8988T (cell line): Measurements from ENCODE around the gene TEF.
"Not testable (repeated sequence)": the region's sequence is repeated elsewhere in the genome, so short reads cannot be mapped to it uniquely, and the experiment has no call there.

Experiments used
- DNase-seq: peaks from one replicate; pipeline ENCODE4 v3.0.0; 2011

The TEF gene

DNA sequence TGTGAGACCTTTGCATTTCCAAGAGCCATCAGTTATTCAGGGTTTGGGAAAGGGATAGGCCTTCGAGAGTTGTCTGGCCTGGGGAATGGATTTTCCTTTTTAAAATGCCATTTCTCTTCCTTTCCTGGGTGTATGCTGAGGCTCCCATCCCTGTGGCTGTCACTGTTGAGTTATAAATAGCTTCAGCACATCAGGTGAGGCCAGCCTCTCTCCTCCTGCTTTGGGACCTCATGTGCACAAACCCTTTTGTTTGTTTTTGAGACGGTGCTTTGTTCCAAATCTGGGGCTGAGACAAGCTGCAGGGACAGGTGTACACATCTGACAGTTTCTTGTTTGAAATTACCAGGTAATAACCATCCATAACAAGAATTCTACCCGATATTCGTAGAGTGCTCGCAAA lies 1.3 kb downstream of the TEF start:
- DNase-seq = no peak

- DNase-seq = no peak
These were observed 2.4 kb downstream of the TEF start for GRCh38 chr22:41384128-41384527.

DNA sequence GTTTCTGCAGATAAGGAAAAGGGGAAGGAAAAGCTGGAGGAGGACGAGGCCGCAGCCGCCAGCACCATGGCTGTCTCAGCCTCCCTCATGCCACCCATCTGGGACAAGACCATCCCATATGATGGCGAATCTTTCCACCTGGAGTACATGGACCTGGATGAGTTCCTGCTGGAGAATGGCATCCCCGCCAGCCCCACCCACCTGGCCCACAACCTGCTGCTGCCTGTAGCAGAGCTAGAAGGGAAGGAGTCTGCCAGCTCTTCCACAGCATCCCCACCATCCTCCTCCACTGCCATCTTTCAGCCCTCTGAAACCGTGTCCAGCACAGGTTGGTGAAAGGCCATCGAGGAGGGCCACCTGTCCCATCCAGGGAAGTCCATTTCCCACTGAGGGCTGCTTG lies 5.6 kb downstream of the TEF start:
- DNase-seq = no peak

GRCh38 chr22:41394012-41394356 lies 12.2 kb downstream of the TEF start:
- no peak for DNase-seq

GRCh38 chr22:41395531-41396240 lies 13.9 kb downstream of the TEF start:
- DNase-seq = no peak

- DNase-seq = no peak
These were observed 15.5 kb downstream of the TEF start for GRCh38 chr22:41397143-41397811.

- no peak for DNase-seq
These were observed 17.2 kb downstream of the TEF start for GRCh38 chr22:41398921-41399320.

DNA sequence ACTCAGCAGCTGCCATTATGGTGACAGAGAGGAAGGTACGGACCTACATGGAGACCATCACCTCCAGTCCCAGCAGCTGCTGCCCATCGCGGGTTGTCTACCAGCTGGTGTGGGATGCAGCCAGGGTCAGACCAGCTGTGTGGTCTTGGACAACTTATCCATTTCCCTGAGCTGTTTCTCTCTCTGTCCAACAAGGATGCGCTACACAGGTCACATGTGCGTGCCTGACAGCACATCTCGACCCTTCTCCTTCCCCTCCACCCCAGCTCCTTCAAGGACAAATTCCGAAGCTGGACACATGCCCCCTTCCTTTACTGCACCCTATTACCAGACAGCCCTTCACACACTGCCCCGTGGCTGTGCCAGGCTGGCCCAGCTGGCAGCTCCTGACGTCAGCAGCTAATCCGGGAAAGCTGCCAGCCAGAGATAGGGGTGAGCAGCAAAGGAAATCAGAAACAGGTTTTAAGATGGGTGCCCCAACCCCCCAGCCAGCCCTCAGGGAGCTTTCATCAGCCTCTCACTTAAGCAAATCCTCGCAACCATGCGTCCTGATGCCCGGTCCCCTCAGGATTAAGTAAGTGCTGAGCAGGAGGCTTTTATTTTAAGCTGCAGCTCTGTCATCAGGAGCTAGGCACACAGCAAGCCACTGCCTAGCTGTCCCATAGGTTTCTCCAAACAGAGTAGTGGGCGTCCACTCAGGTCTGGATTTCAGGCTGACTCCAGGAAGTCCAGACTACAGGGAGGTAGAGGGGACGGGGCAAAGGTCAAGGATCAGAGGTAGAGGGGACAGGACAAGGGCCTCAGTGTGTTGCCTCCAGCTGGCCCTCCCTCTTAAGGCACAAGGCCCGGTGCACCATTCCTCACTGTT lies 20.3 kb downstream of the TEF start:
- no peak for DNase-seq

GRCh38 chr22:41402851-41403250 lies 21.1 kb downstream of the TEF start:
- not testable (repeated sequence) for DNase-seq

DNA sequence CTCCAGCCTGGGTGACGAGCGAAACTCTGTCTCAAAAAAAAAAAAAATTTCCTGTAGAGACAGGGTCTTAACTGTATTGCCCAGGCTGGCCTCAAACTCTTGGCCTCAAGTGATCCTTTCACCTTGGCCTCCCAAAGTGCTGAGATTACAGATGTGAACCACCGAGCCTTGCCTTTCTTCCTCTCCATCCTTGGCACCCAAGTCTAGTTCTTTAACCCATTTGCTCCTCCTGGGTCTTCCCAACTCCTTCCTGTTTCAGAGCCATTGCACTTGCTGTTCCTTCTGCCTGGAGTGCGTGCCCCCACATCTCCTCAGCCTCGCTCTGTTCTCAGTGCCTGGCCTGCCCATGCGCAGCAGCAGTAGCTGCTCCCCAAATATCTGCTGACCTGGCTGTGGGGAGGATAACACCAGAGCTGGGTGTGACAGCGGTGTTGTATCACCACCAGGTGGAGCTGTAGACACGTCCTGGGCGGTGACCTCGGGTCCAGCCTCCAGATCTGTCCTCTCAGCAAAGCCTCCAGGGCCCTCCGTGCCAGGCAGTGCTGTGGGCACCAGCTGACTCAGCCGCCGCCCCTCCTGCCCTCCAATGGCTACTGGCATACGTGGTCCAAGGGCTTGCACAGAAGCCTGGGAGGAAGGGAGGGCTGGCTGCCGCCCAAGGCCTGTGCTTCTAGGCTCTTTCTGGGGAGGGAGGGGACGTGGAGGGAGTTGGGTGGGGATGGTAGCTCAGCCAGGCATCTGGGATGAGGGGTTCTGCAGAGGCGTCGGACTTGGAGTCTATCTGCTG lies 22.0 kb downstream of the TEF start:
- DNase-seq = peak; percentile 95

- DNase-seq = no peak
These were observed 23.8 kb downstream of the TEF start for GRCh38 chr22:41405588-41405987.

DNA sequence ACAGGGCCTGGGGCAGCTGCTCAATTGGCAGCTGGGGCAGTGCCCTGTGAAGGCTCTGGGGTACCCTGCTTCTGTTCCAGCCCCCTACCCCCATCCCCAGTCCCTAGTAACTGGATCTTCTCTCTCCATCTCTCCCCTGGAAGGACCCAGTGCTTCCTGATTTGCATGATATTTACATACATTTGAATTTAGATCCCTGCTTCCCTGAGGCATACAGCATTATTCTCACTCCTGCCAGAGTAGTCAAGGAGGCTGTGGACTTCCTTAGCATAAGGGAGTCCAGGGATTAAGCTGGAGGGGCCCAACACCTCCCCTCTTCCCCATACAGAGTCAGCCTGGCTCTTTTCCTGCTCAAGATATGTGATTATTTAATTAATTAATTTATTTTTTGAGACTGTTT lies 24.7 kb downstream of the TEF start:
- DNase-seq = no peak

- DNase-seq = no peak
These were observed 25.7 kb downstream of the TEF start for GRCh38 chr22:41407433-41407832.

DNA sequence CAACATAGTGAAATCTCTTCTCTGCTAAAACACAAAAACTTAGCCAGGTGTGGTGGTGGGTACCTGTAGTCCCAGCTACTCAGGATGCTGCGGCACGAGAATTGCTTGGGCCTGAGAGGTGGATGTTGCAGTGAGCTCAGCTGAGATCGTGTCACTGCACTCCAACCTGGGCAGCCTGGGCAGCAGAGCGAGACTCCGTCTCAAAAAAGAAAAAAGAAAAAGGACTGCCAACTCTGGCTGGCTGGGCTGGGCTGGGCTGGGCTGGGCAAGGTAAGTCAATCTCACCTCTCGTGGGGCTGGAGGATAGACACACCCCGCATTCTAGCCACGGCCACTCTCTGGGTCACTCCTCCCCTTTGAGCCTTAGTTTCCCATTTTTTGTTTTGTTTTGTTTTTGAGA lies 26.9 kb downstream of the TEF start:
- no peak for DNase-seq

GRCh38 chr22:41410311-41410751 lies 28.6 kb downstream of the TEF start:
- DNase-seq = no peak

DNA sequence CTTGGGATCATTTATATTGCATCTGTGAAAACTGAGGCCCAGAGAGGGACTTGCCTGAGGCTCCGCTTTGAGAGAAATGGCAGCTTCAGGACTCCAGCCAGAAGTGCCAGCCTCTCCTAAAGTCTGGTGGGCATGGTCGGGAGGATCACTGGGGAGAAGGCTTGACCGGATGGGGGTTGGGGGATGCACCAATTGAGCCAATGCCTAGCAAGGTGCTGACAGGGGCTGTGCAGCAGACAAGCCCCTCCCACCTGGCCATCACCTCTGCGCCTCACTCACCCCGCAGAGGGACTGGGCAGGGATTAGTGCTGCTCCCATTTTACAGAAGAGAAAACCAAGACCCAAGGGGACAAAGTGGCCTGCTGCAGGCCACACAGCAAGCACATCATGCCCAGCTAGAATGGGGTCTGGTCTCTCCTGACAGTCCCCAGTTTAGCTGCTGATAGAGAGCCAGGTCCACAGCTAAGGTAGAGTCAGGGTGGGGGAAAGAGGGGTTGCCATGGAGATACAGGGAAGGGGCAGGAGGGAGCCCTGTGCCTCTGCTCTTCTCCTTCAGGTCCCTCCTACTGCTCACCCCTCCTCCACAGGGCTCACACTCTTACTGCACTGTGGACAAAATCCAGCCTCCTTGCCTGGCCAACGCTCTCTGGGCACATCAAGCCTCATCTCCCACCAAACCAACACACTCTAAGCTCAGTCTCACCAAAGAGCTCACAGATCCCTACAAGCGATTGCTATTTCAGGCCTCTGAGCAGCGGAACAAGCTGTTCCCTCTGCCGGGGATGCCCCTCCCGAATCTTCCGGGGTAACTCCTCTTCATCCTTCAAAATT lies 29.5 kb downstream of the TEF start:
- DNase-seq = no peak

DNA sequence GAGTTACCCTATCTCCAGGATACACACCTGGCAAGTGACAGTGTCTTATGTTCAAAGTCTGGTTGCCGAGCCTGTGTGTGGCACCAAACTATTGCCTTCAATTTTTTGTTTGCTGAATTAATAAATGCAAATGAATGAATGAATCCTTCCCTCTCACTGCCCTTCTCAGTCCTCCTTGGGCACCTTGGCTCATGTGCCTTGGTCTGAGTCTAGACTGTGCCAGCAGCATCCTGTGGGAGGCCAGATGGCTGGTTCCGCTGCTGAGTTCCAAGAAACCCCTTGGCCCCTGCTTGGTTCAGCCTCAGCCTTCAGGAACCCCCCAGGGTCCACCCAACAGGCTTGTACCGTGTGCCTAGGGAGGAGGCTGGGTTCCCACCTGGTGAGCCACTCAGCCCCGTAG lies 33.8 kb downstream of the TEF start:
- no peak for DNase-seq

- no peak for DNase-seq
These were observed 36.1 kb downstream of the TEF start for GRCh38 chr22:41417622-41418390.

DNA sequence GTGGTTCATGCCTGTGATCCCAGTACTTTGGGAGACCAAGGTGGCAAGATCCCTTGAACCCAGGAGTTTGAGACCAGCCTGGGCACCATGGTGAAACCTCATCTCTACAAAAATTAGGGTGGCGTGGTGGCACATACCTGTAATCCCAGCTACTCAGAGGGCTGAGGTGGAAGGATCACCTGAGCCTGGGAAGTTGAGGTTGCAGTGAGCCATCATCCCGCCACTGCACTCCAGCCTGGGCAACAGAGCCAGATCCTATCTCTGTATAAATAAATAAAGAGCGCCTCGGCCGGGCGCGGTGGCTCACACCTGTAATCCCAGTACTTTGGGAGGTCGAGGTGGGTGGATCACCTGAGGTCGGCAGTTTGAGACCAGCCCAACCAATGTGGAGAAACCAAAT lies 37.0 kb downstream of the TEF start:
- no peak for DNase-seq

DNA sequence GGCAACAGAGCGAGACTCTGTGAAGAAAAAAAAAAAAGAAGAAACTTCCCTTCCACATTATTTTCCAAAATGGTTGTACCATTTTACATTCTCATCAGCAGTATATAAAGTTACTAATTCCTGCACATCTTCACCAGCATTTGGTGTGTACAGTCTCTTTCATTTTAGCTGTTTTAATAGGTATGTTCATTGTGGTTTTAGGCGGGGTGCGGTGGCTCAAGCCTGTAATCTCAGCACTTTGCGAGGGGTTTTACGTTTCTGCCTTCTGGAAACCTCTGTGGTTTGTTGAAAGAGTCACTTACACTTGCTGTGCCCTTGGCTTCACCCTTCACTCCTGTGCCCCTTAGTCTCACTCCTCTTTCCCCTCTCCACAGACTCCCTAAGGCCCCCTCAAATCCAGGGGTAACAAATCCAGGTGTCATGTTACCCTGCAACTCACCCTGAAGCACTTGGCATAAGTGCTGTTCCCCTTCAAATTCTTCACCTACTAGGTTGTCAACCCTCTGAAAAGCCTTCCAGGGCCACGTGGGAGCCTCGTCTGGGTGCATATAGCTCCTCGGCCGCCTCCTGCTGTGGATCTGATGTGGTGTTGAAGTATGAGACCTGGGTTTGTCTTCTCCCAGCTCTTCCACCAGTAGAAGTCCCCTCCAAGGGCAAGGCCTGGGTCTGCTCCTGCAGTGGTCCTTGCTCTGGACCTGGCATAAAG lies 44.1 kb downstream of the TEF start:
- DNase-seq = no peak
